ENCODE results near the gene CFAP54. TPM values are rescaled to one million over a fixed set of nuclear protein-coding genes. Genes with fewer than 3 reads are reported as not detected.

Gene CFAP54
- total and polyA plus RNA-seq, 2 donors = 0.28 to 0.39 TPM

- no peaks in the 10 kb centered on the region for H3K36me3 ChIP-seq (ENCODE audit: control insufficient read depth in 2 of 2, insufficient read depth in 2 of 2, low read length in 1 of 2)
- no peaks in the 10 kb centered on the region for H3K27me3 ChIP-seq (ENCODE audit: control insufficient read depth in 2 of 2, insufficient read depth in 1 of 2, low read length in 1 of 2)
- no peaks in the 10 kb centered on the region for H3K9me3 ChIP-seq (ENCODE audit: control insufficient read depth in 2 of 2, insufficient read depth in 1 of 2, low read length in 1 of 2)
- no peak for DNase-seq (ENCODE audit: low read depth in 6 of 9, low spot score in 9 of 9)
- no peak overlapping the region for H3K27ac ChIP-seq (ENCODE audit: low read depth in 1 of 2, low read length in 1 of 2)
- H3K4me1 ChIP-seq (ENCODE audit: control insufficient read depth in 2 of 2, insufficient read depth in 2 of 2, low read length in 2 of 2) = no peaks in the 10 kb centered on the region
- 68% methylated on average over 4 of the region's 4 CpGs for WGBS
- H3K4me3 ChIP-seq (ENCODE audit: low read length in 2 of 2) = no peak overlapping the region
Measured at GRCh38 chr12:96879301-96879700, 389.9 kb downstream of the CFAP54 start.

- 96% methylated on average over 3 of the region's 3 CpGs for WGBS
- Histone ChIP-seq H3K4me1 (ENCODE audit: control insufficient read depth in 2 of 2, insufficient read depth in 2 of 2, low read length in 2 of 2) (no peaks in the 10 kb centered on the region), H3K4me3 (ENCODE audit: low read length in 2 of 2) (no peak overlapping the region), H3K27ac (ENCODE audit: low read depth in 1 of 2, low read length in 1 of 2) (no peak overlapping the region), H3K9me3 (ENCODE audit: control insufficient read depth in 2 of 2, insufficient read depth in 1 of 2, low read length in 1 of 2) (no peaks in the 10 kb centered on the region), H3K27me3 (ENCODE audit: control insufficient read depth in 2 of 2, insufficient read depth in 1 of 2, low read length in 1 of 2) (no peaks in the 10 kb centered on the region), H3K36me3 (ENCODE audit: control insufficient read depth in 2 of 2, insufficient read depth in 2 of 2, low read length in 1 of 2) (no peaks in the 10 kb centered on the region)
- no peak for DNase-seq (ENCODE audit: low read depth in 6 of 9, low spot score in 9 of 9)
Measured at GRCh38 chr12:96880220-96880619, 390.8 kb downstream of the CFAP54 start.

GRCh38 chr12:96881608-96882007 is 392.2 kb downstream of the CFAP54 start:
- Histone ChIP-seq H3K36me3 (ENCODE audit: control insufficient read depth in 2 of 2, insufficient read depth in 2 of 2, low read length in 1 of 2) (no peaks in the 10 kb centered on the region), H3K27me3 (ENCODE audit: control insufficient read depth in 2 of 2, insufficient read depth in 1 of 2, low read length in 1 of 2) (no peaks in the 10 kb centered on the region), H3K4me1 (ENCODE audit: control insufficient read depth in 2 of 2, insufficient read depth in 2 of 2, low read length in 2 of 2) (no peaks in the 10 kb centered on the region), H3K9me3 (ENCODE audit: control insufficient read depth in 2 of 2, insufficient read depth in 1 of 2, low read length in 1 of 2) (no peaks in the 10 kb centered on the region), H3K4me3 (ENCODE audit: low read length in 2 of 2) (no peak overlapping the region), H3K27ac (ENCODE audit: low read depth in 1 of 2, low read length in 1 of 2) (no peak overlapping the region)
- DNase-seq (ENCODE audit: low read depth in 6 of 9, low spot score in 9 of 9) = no peak

GRCh38 chr12:96882862-96883261 is 393.5 kb downstream of the CFAP54 start:
- Histone ChIP-seq H3K27ac (ENCODE audit: low read depth in 1 of 2, low read length in 1 of 2) (no peak overlapping the region), H3K4me3 (ENCODE audit: low read length in 2 of 2) (no peak overlapping the region), H3K36me3 (ENCODE audit: control insufficient read depth in 2 of 2, insufficient read depth in 2 of 2, low read length in 1 of 2) (no peaks in the 10 kb centered on the region), H3K9me3 (ENCODE audit: control insufficient read depth in 2 of 2, insufficient read depth in 1 of 2, low read length in 1 of 2) (no peaks in the 10 kb centered on the region), H3K27me3 (ENCODE audit: control insufficient read depth in 2 of 2, insufficient read depth in 1 of 2, low read length in 1 of 2) (no peaks in the 10 kb centered on the region), H3K4me1 (ENCODE audit: control insufficient read depth in 2 of 2, insufficient read depth in 2 of 2, low read length in 2 of 2) (no peaks in the 10 kb centered on the region)
- DNase-seq (ENCODE audit: low read depth in 6 of 9, low spot score in 9 of 9) = no peak
- 96% methylated on average over 2 of the region's 2 CpGs for WGBS

- 96% methylated on average over 4 of the region's 4 CpGs for WGBS
Measured at GRCh38 chr12:96883571-96883970, 394.2 kb downstream of the CFAP54 start.

GRCh38 chr12:96886998-96887677 is 397.8 kb downstream of the CFAP54 start:
- Histone ChIP-seq H3K27ac (ENCODE audit: low read depth in 1 of 2, low read length in 1 of 2) (no peak overlapping the region), H3K36me3 (ENCODE audit: control insufficient read depth in 2 of 2, insufficient read depth in 2 of 2, low read length in 1 of 2) (no peaks in the 10 kb centered on the region), H3K27me3 (ENCODE audit: control insufficient read depth in 2 of 2, insufficient read depth in 1 of 2, low read length in 1 of 2) (no peaks in the 10 kb centered on the region), H3K9me3 (ENCODE audit: control insufficient read depth in 2 of 2, insufficient read depth in 1 of 2, low read length in 1 of 2) (no peaks in the 10 kb centered on the region), H3K4me1 (ENCODE audit: control insufficient read depth in 2 of 2, insufficient read depth in 2 of 2, low read length in 2 of 2) (peaks cover 0 to 3% of the 10 kb centered on the region in 2 donors), H3K4me3 (ENCODE audit: low read length in 2 of 2) (no peak overlapping the region)
- DNase-seq (ENCODE audit: low read depth in 6 of 9, low spot score in 9 of 9) = no peak
- 78% methylated on average over 4 of the region's 4 CpGs for WGBS

More at GRCh38 chr12:96883571-96883970, 394.2 kb downstream of the CFAP54 start:
- no peaks in the 10 kb centered on the region for H3K27me3 ChIP-seq (ENCODE audit: control insufficient read depth in 2 of 2, insufficient read depth in 1 of 2, low read length in 1 of 2)
- no peak overlapping the region for H3K27ac ChIP-seq (ENCODE audit: low read depth in 1 of 2, low read length in 1 of 2)
- no peaks in the 10 kb centered on the region for H3K4me1 ChIP-seq (ENCODE audit: control insufficient read depth in 2 of 2, insufficient read depth in 2 of 2, low read length in 2 of 2)
- no peaks in the 10 kb centered on the region for H3K36me3 ChIP-seq (ENCODE audit: control insufficient read depth in 2 of 2, insufficient read depth in 2 of 2, low read length in 1 of 2)
- no peak for DNase-seq (ENCODE audit: low read depth in 6 of 9, low spot score in 9 of 9)
- H3K9me3 ChIP-seq (ENCODE audit: control insufficient read depth in 2 of 2, insufficient read depth in 1 of 2, low read length in 1 of 2) = no peaks in the 10 kb centered on the region
- H3K4me3 ChIP-seq (ENCODE audit: low read length in 2 of 2) = no peak overlapping the region

- no peak overlapping the region for H3K27ac ChIP-seq (ENCODE audit: low read depth in 1 of 2, low read length in 1 of 2)
- DNase-seq (ENCODE audit: low read depth in 6 of 9, low spot score in 9 of 9) = no peak
- WGBS = 33% methylated on average over 5 of the region's 5 CpGs
- H3K9me3 ChIP-seq (ENCODE audit: control insufficient read depth in 2 of 2, insufficient read depth in 1 of 2, low read length in 1 of 2) = no peaks in the 10 kb centered on the region
- H3K4me1 ChIP-seq (ENCODE audit: control insufficient read depth in 2 of 2, insufficient read depth in 2 of 2, low read length in 2 of 2) = peaks cover 0 to 3% of the 10 kb centered on the region in 2 donors
- H3K27me3 ChIP-seq (ENCODE audit: control insufficient read depth in 2 of 2, insufficient read depth in 1 of 2, low read length in 1 of 2) = no peaks in the 10 kb centered on the region
- H3K4me3 ChIP-seq (ENCODE audit: low read length in 2 of 2) = no peak overlapping the region
- no peaks in the 10 kb centered on the region for H3K36me3 ChIP-seq (ENCODE audit: control insufficient read depth in 2 of 2, insufficient read depth in 2 of 2, low read length in 1 of 2)
Measured at GRCh38 chr12:96889273-96889933, 400.0 kb downstream of the CFAP54 start.

GRCh38 chr12:96890331-96890730 is 401.0 kb downstream of the CFAP54 start:
- Histone ChIP-seq H3K4me3 (ENCODE audit: low read length in 2 of 2) (no peak overlapping the region), H3K27me3 (ENCODE audit: control insufficient read depth in 2 of 2, insufficient read depth in 1 of 2, low read length in 1 of 2) (no peaks in the 10 kb centered on the region), H3K36me3 (ENCODE audit: control insufficient read depth in 2 of 2, insufficient read depth in 2 of 2, low read length in 1 of 2) (no peaks in the 10 kb centered on the region), H3K4me1 (ENCODE audit: control insufficient read depth in 2 of 2, insufficient read depth in 2 of 2, low read length in 2 of 2) (peaks cover 0 to 3% of the 10 kb centered on the region in 2 donors), H3K27ac (ENCODE audit: low read depth in 1 of 2, low read length in 1 of 2) (no peak overlapping the region), H3K9me3 (ENCODE audit: control insufficient read depth in 2 of 2, insufficient read depth in 1 of 2, low read length in 1 of 2) (no peaks in the 10 kb centered on the region)
- DNase-seq (ENCODE audit: low read depth in 6 of 9, low spot score in 9 of 9) = no peak
- WGBS = 96% methylated on average over 2 of the region's 2 CpGs

GRCh38 chr12:96892104-96892503 is 402.7 kb downstream of the CFAP54 start:
- Histone ChIP-seq H3K27me3 (ENCODE audit: control insufficient read depth in 2 of 2, insufficient read depth in 1 of 2, low read length in 1 of 2) (no peaks in the 10 kb centered on the region), H3K4me1 (ENCODE audit: control insufficient read depth in 2 of 2, insufficient read depth in 2 of 2, low read length in 2 of 2) (peaks cover 0 to 3% of the 10 kb centered on the region in 2 donors), H3K36me3 (ENCODE audit: control insufficient read depth in 2 of 2, insufficient read depth in 2 of 2, low read length in 1 of 2) (no peaks in the 10 kb centered on the region), H3K27ac (ENCODE audit: low read depth in 1 of 2, low read length in 1 of 2) (no peak overlapping the region), H3K9me3 (ENCODE audit: control insufficient read depth in 2 of 2, insufficient read depth in 1 of 2, low read length in 1 of 2) (no peaks in the 10 kb centered on the region), H3K4me3 (ENCODE audit: low read length in 2 of 2) (no peak overlapping the region)
- 87% methylated on average over 3 of the region's 3 CpGs for WGBS
- DNase-seq (ENCODE audit: low read depth in 6 of 9, low spot score in 9 of 9) = no peak
